HTR-8/SVneo (cell line): ENCODE results near the gene AGBL4.

Experiments
- DNase-seq: peaks from one replicate; pipeline ENCODE4 v3.0.0; 2011; ENCODE audit warnings: low spot score, mixed read lengths; ENCODE audit not compliant: insufficient read length
- FAIRE-seq: peaks from 2 replicates; lab custom pipeline; 2011; peaks lifted over from hg19 to GRCh38; lab: Jason Lieb, UNC

The AGBL4 gene

GRCh38 chr1:48649880-48650279 lies 1373.9 kb downstream of the AGBL4 start:
- no peak for FAIRE-seq
- no peak for DNase-seq

DNA sequence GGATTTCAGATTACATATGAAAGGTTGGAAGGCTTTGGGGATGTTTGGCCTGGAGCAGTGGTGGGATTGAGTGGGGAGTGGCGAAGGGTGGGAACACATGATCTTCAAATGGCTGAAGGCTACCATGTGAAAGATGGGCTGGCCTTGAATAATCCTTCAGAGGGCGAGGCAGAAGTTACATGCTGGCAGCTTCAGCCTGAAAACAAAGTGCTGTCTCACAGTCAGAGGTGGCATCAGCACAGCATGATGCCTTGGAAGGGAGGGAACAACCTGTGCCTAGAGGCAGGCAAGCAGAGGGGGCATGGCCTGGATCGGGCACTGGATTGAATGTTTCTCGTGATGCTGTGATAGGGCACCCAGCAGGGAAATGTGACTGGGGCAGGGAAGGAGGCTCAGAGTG lies 1377.9 kb downstream of the AGBL4 start:
- no peak for DNase-seq
- FAIRE-seq, result no peak

DNA sequence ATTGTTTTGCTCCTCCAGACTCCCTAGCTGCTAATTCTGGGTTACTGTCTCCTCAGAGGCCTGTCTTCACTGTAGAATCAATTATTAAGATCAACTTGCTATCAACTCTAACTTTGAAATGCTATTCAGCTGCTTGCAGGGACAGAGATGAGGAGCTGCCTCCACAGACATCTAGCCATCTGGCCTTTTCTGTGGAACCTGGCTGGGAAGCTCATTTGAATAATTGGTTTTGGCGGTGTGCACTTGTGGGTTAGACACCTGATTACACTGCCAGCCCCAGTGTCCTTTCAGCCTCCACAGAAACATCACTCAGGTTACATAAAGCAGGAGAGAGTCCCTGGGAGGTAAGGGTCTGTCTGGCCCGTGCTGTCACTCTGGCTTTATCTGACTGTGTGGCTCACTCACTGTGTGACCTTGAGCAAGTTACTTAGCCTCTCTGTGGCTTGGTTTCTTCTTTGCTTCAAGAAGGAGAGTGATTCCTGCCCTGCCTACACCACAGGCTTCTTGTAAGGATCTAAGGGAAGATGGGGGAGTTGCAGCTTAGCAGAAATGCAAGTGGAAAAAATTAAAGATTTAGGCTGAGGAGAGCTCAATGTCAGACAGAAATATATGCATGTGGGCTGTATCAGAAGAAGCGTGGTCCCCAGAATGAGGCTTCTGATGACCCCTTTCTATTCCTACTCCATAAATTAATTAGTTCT lies 1378.7 kb downstream of the AGBL4 start:
- no peak for FAIRE-seq

GRCh38 chr1:48644190-48644900 lies 1379.4 kb downstream of the AGBL4 start:
- FAIRE-seq, result no peak
- DNase-seq, result no peak

More for the DNA sequence above, 1378.7 kb downstream of the AGBL4 start:
- no peak for DNase-seq

DNA sequence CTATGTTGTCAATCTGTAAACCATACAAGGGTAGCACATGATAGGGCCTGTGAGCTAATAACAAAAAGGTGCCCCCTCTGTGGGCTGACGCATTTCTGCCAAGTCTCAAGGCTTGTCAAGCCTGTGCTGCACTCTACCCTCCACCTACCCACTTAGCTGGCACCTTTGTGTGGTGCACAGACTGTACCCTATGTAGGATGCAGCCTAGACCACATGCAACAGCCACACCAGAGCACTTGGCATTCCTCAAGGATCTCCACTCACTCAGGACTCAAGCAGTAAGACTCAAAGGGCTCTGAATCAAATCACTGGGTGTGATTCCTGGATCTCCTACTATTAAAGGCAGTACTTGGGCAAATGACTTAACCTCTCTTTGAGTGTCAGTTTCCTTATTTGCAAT lies 1380.6 kb downstream of the AGBL4 start:
- DNase-seq (no peak), FAIRE-seq (no peak)

- no peak for FAIRE-seq
- no peak for DNase-seq
These were observed 1382.8 kb downstream of the AGBL4 start for GRCh38 chr1:48640836-48641492.

DNA sequence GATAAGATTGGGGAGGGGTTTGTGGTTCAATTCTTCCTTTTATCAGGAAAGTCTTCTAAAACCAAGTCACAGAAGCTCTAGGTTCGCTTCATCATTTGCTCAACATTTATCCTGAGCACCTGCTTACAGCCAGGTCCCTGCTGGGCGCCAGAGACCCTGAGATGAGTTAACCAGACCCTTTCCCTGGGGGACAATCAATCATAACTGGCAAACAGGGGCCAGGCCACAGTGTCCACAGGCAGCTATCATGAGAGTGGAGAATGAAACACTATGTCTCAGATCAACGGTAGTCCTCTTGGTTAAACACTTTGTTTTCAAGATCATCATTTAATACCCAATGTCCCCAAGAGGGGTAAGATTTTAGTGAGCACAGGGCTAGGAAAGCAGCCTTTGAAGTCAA lies 1393.9 kb downstream of the AGBL4 start:
- FAIRE-seq (no peak), DNase-seq (no peak)

GRCh38 chr1:48627486-48627885 lies 1396.3 kb downstream of the AGBL4 start:
- no peak for FAIRE-seq
- no peak for DNase-seq

GRCh38 chr1:48619539-48619938 lies 1404.2 kb downstream of the AGBL4 start:
- FAIRE-seq (no peak), DNase-seq (no peak)

DNA sequence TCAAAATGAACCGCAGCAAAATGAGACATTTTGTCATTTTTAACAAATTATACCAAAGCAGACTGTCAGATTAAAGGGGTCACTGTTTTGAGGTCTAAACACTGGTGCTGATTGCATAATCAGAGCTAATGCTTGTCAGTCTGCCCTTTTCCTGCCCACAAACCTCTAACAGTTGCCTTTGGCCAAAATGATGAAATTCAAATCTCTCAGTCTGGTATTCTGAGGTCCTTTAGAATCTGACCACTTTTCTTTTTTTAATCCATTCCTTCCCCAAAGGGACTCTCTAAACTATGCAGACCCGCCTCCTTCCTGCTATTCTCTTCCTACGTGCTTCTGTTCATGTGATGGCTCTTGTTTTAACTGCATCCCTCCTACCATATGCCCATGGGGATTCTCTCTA lies 1406.5 kb downstream of the AGBL4 start:
- FAIRE-seq (no peak), DNase-seq (no peak)

DNA sequence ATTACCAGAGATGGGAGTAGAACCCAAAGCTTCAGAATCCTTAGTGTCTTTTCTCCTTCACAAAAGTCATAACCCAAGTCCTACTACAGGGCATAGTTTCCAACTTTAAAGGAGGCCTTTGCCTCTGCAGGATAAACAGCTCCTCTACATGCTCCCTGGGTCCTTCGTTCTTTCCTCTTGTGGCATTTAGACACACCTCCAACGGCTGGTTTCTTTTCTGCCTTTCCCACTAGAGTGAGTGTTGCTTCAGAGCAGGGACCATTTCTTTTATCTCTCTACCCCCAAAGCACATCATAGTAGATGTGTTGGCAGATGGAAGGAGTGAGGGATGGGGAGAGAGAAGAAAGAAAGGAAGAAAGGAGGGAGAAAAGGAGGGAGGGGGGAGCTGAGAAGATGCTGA lies 1407.0 kb downstream of the AGBL4 start:
- no peak for FAIRE-seq

GRCh38 chr1:48611841-48612240 lies 1411.9 kb downstream of the AGBL4 start:
- FAIRE-seq (no peak), DNase-seq (no peak)

More for the DNA sequence above, 1407.0 kb downstream of the AGBL4 start:
- no peak for DNase-seq

DNA sequence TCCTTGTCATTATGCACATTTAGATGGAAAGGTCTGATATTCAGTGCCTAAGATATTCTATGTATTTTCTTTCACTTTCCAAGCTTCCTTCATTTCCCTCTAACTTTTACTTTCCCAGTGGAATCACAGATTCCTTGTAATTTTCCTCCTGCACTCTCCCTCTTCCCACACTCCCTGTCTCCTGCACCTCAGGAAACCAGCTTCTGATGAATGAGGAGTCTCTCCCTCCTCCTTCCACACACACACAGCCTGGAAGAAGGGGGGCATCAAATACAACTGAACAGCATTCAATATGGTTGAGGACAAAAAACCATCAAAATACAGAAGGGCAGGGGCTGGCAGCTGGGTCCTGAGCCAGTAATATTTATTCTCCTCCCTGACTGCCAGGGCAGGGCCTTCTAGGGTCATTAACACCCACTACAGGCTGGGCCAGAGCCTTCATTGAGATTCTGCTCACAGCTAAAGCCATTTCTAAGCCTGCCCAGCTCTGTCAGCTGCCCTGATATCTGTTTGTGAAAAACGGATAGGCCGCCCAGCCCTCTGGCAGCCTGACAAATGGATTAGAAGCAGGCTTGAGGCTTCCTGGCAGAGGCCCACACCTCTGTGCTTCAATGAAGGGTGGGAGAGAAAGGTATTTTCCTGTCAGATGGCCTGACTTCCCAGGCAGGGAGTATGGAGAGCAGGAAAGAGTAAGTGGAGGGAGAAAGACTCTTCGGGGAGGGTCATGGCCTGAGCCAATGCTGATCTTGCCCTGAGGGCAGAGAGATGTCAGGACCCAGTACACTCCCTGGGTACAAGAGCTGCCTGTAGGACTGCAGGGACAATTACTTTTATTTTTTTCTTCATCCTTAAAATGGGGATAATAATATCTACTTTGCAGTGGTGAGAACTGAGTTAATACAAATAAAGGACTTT lies 1412.9 kb downstream of the AGBL4 start:
- FAIRE-seq (no peak), DNase-seq (no peak)

- no peak for FAIRE-seq
These were observed 1414.9 kb downstream of the AGBL4 start for GRCh38 chr1:48608882-48609281.

DNA sequence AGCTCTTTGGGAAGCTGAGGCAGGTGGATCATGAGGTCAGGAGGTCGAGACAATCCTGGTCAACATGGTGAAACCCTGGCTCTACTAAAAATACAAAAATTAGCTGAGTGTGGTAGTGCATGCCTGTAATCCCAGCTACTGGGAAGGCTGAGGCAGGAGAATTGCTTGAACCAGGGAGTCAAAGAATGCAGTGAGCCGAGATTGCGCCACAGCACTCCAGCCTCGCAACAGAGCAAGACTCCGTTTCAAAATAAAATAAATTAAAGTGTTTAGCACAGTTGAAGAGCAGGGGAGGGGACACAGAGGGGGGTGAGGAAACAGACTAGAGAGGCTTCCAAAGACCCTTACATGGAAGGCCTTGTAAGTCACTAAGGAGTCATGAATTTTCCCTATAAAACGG lies 1420.5 kb downstream of the AGBL4 start:
- no peak for DNase-seq
- no peak for FAIRE-seq

More at GRCh38 chr1:48608882-48609281, 1414.9 kb downstream of the AGBL4 start:
- no peak for DNase-seq

DNA sequence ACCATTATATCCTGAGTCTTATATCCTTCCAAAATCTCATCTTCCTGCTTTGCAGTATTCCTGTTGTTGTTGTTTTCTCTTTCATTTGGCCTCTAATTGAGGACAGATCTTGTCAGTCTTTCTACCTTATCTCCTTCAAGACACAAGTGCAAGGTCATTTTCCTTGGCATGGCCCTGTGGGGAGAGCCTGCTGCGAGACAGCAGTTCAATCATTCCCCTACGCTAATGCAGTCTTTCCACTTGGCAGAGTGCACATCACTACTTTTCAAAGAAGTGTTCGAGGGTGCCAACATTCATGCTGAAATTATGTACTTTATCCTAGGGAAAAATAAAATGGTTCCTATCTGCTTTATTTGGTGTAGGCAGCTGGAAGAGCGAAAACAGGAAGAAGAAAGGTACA lies 1421.4 kb downstream of the AGBL4 start:
- DNase-seq (no peak), FAIRE-seq (no peak)

DNA sequence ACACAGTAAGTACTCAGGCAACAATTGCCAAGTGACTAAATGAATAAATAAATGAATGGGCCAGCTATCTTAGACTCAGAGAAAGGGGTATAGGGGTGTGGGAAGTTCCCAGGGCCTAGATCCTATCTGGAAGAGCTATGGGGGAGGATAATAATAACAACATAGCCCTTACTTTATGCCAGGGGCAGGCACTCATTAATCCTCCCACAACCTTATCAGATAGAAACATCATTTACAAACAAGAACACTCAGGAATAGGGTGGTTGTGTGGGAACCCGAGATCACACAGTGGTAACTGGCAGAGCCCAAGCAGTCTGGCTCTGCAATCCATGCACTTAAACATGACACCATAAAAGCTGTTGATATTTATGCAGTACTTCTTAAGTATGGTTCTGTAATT lies 1423.6 kb downstream of the AGBL4 start:
- DNase-seq (no peak), FAIRE-seq (no peak)

DNA sequence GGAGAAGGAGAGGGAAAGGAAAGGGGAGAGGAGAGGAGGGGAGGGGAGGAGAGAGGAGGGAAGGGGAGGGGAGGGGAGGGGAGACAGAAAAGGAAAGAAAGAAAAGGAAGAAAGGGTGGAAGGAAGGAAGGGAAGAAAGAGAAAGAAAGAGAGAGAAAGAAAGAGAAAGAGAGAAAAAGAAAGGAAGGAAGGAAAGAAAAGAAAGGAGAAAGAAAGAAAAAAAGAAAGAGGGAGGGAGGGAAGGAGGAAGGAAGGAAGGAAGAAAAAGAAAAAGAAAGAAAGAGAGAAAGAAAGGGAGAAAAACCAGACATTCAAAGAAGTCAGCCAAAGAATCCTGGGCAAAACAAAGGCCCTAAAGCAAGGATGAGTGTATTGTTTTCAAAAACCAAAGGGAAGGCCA lies 1426.1 kb downstream of the AGBL4 start:
- FAIRE-seq, result no peak
- no peak for DNase-seq

DNA sequence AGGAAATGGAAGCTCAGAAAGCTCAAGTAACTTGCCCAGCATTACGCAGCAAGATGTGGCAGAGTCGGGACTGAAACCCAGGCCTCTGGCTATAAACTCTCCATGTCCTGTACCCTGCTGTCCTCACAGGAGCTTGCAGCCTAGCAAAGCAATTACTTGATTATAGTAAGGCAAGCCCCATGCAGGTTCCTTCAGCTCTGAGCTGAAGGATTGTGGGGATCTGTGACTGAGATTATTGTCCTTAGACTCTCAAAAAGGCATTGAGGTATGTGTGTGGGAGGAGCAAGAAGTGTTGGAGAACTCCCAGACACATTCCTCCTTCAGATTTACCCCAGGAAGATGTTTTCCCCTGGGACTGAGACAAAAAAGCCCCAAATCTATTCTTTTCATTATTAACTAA lies 1427.7 kb downstream of the AGBL4 start:
- DNase-seq (no peak), FAIRE-seq (no peak)

- no peak for FAIRE-seq
These were observed 1428.1 kb downstream of the AGBL4 start for GRCh38 chr1:48595613-48596012.

More at GRCh38 chr1:48595613-48596012, 1428.1 kb downstream of the AGBL4 start:
- DNase-seq, result no peak
